Measurements from ENCODE around the gene STIL.

STIL gene

GRCh38 chr1:47333922-47334764 lies 20.2 kb upstream of the STIL start:
- H3K14ac ChIP-seq (ENCODE audit: low read length in 2 of 2): peak overlapping the region; percentile 79 to 98
- H4K8ac ChIP-seq (ENCODE audit: low read length): peak overlapping the region; percentile 96
- DNase-seq: peak; percentile 88
- no peaks in the 10 kb centered on the region for H3K9me3 ChIP-seq (ENCODE audit: control insufficient read depth, low read length)
- H2AFZ ChIP-seq (ENCODE audit: low read depth, low read length): peak overlapping the region; percentile 99
- peak overlapping the region; percentile 90 for H2BK120ac ChIP-seq (ENCODE audit: low read depth, low read length)
- peaks cover 0 to 4% of the 10 kb centered on the region in 2 experiments for H3K36me3 ChIP-seq (ENCODE audit: control insufficient read depth in 1 of 2, insufficient read depth in 2 of 2, low read depth in 1 of 2, low read length in 2 of 2)
- peak overlapping the region; percentile 97 to 98 for H3K18ac ChIP-seq (ENCODE audit: low read depth in 1 of 2, low read length in 2 of 2)
- peak overlapping the region in 1 of 2 experiments; percentile 54 for H2BK12ac ChIP-seq (ENCODE audit: low read length in 2 of 2)
- H3K4me2 ChIP-seq (ENCODE audit: low read length, poor library complexity, severe bottlenecking): peak overlapping the region; percentile 73
- under 1% methylated on average over 55 of the region's 90 CpGs for WGBS
- peak overlapping the region; percentile 96 to 97 for H3K4me3 ChIP-seq (ENCODE audit: insufficient read depth in 1 of 2, low read depth in 1 of 2, low read length in 2 of 2)
- peak overlapping the region; percentile 92 for H2BK15ac ChIP-seq (ENCODE audit: low read depth, poor library complexity, severe bottlenecking)
- H2BK5ac ChIP-seq (ENCODE audit: low read depth, low read length, poor library complexity, severe bottlenecking): peak overlapping the region; percentile 97
- peak overlapping the region in 1 of 2 experiments; percentile 89 for H3K23ac ChIP-seq (ENCODE audit: low read length in 2 of 2)
- H4K91ac ChIP-seq (ENCODE audit: low read length): peak overlapping the region; percentile 92
- H3K9ac ChIP-seq (ENCODE audit: low read length): peak overlapping the region; percentile 99
- H3K4me1 ChIP-seq (ENCODE audit: control insufficient read depth, insufficient read depth, low read depth, low read length): peaks cover 12% of the 10 kb centered on the region
- H3K27ac ChIP-seq (ENCODE audit: low read length, poor library complexity, severe bottlenecking): peak overlapping the region; percentile 94
- H2AK5ac ChIP-seq (ENCODE audit: low read length, severe bottlenecking): no peak overlapping the region
- peaks cover 9% of the 10 kb centered on the region for H3K79me1 ChIP-seq (replicated peaks; ENCODE audit: low read length, poor library complexity, severe bottlenecking)
- H3K4ac ChIP-seq (ENCODE audit: low read depth in 1 of 2, low read length in 2 of 2): peak overlapping the region; percentile 96 to 99
- H3K27me3 ChIP-seq (ENCODE audit: control insufficient read depth in 1 of 2, insufficient read depth in 1 of 2, low read length in 2 of 2): no peaks in the 10 kb centered on the region

- Histone ChIP-seq H2BK15ac (ENCODE audit: low read depth, poor library complexity, severe bottlenecking) (peak within 1 kb of the TSS; percentile 92), H2AFZ (ENCODE audit: low read depth, low read length) (peak within 1 kb of the TSS; percentile 99), H3K79me1 (replicated peaks; ENCODE audit: low read length, poor library complexity, severe bottlenecking) (peaks cover 9% of the 10 kb centered on the region), H2BK120ac (ENCODE audit: low read depth, low read length) (peak within 1 kb of the TSS; percentile 90), H3K36me3 (ENCODE audit: control insufficient read depth in 1 of 2, insufficient read depth in 2 of 2, low read depth in 1 of 2, low read length in 2 of 2) (peaks cover 0 to 3% of the 10 kb centered on the region in 2 experiments), H3K23ac (ENCODE audit: low read length in 2 of 2) (peak within 1 kb of the TSS in 1 of 2 experiments; percentile 89), H2BK5ac (ENCODE audit: low read depth, low read length, poor library complexity, severe bottlenecking) (peak within 1 kb of the TSS; percentile 97), H2BK12ac (ENCODE audit: low read length in 2 of 2) (peak within 1 kb of the TSS in 1 of 2 experiments; percentile 54), H4K91ac (ENCODE audit: low read length) (peak within 1 kb of the TSS; percentile 92), H3K18ac (ENCODE audit: low read depth in 1 of 2, low read length in 2 of 2) (peak within 1 kb of the TSS; percentile 97 to 98), H3K4me2 (ENCODE audit: low read length, poor library complexity, severe bottlenecking) (peak within 1 kb of the TSS; percentile 76), H3K4me1 (ENCODE audit: control insufficient read depth, insufficient read depth, low read depth, low read length) (peaks cover 12% of the 10 kb centered on the region), H3K27me3 (ENCODE audit: control insufficient read depth in 1 of 2, insufficient read depth in 1 of 2, low read length in 2 of 2) (no peaks in the 10 kb centered on the region), H3K27ac (ENCODE audit: low read length, poor library complexity, severe bottlenecking) (peak within 1 kb of the TSS; percentile 94), H3K4me3 (ENCODE audit: insufficient read depth in 1 of 2, low read depth in 1 of 2, low read length in 2 of 2) (peak within 1 kb of the TSS; percentile 96 to 97), H3K14ac (ENCODE audit: low read length in 2 of 2) (peak within 1 kb of the TSS; percentile 79 to 98), H3K4ac (ENCODE audit: low read depth in 1 of 2, low read length in 2 of 2) (peak within 1 kb of the TSS; percentile 96 to 99), H4K8ac (ENCODE audit: low read length) (peak within 1 kb of the TSS; percentile 96), H3K9me3 (ENCODE audit: control insufficient read depth, low read length) (no peaks in the 10 kb centered on the region), H3K9ac (ENCODE audit: low read length) (peak within 1 kb of the TSS; percentile 99), H2AK5ac (ENCODE audit: low read length, severe bottlenecking) (no peak within 1 kb of the TSS)
- under 1% methylated on average over 21 of the region's 40 CpGs for WGBS
- DNase-seq: peak; percentile 85
Observed at GRCh38 chr1:47333578-47333921, 19.6 kb upstream of the STIL start, which contains the start of gene CMPK1. CMPK1 (plus strand) TSS chr1:47333790; CDS start chr1:47333946, 156 bp downstream.

GRCh38 chr1:47332779-47333577 lies 19.0 kb upstream of the STIL start:
- WGBS: 61% methylated on average over 19 of the region's 19 CpGs
- no peak overlapping the region for H3K23ac ChIP-seq (ENCODE audit: low read length in 2 of 2)
- H2AK5ac ChIP-seq (ENCODE audit: low read length, severe bottlenecking): no peak overlapping the region
- peak overlapping the region; percentile 80 for H3K27ac ChIP-seq (ENCODE audit: low read length, poor library complexity, severe bottlenecking)
- H2BK15ac ChIP-seq (ENCODE audit: low read depth, poor library complexity, severe bottlenecking): no peak overlapping the region
- H4K8ac ChIP-seq (ENCODE audit: low read length): peak overlapping the region; percentile 35
- peak overlapping the region; percentile 76 for H3K4me2 ChIP-seq (ENCODE audit: low read length, poor library complexity, severe bottlenecking)
- H3K9ac ChIP-seq (ENCODE audit: low read length): peak overlapping the region; percentile 99
- H2BK5ac ChIP-seq (ENCODE audit: low read depth, low read length, poor library complexity, severe bottlenecking): no peak overlapping the region
- H2BK120ac ChIP-seq (ENCODE audit: low read depth, low read length): no peak overlapping the region
- H3K4me1 ChIP-seq (ENCODE audit: control insufficient read depth, insufficient read depth, low read depth, low read length): peaks cover 12% of the 10 kb centered on the region
- no peak for DNase-seq
- H3K79me1 ChIP-seq (replicated peaks; ENCODE audit: low read length, poor library complexity, severe bottlenecking): peaks cover 9% of the 10 kb centered on the region
- no peak overlapping the region for H4K91ac ChIP-seq (ENCODE audit: low read length)
- no peak overlapping the region for H3K14ac ChIP-seq (ENCODE audit: low read length in 2 of 2)
- peak overlapping the region in 1 of 2 experiments; percentile 47 for H2BK12ac ChIP-seq (ENCODE audit: low read length in 2 of 2)
- peak overlapping the region; percentile 96 to 97 for H3K4me3 ChIP-seq (ENCODE audit: insufficient read depth in 1 of 2, low read depth in 1 of 2, low read length in 2 of 2)
- H3K36me3 ChIP-seq (ENCODE audit: control insufficient read depth in 1 of 2, insufficient read depth in 2 of 2, low read depth in 1 of 2, low read length in 2 of 2): peaks cover 0 to 3% of the 10 kb centered on the region in 2 experiments
- peak overlapping the region in 1 of 2 experiments; percentile 22 for H3K4ac ChIP-seq (ENCODE audit: low read depth in 1 of 2, low read length in 2 of 2)
- no peaks in the 10 kb centered on the region for H3K27me3 ChIP-seq (ENCODE audit: control insufficient read depth in 1 of 2, insufficient read depth in 1 of 2, low read length in 2 of 2)
- peak overlapping the region; percentile 28 to 98 for H3K18ac ChIP-seq (ENCODE audit: low read depth in 1 of 2, low read length in 2 of 2)
- peak overlapping the region; percentile 46 for H2AFZ ChIP-seq (ENCODE audit: low read depth, low read length)
- no peaks in the 10 kb centered on the region for H3K9me3 ChIP-seq (ENCODE audit: control insufficient read depth, low read length)
